ENCODE data around the gene PSTPIP1. TPM values are rescaled to one million over a fixed set of nuclear protein-coding genes. Genes with fewer than 3 reads are reported as not detected.

Gene PSTPIP1
- total and polyA plus RNA-seq, 2 of the 8 experiments (the other 6 are each of a cell fraction or from before 2014, with no cell fraction given): 1.6 to 1.8 TPM

GRCh38 chr15:77064539-77065308 lies 69.8 kb downstream of the PSTPIP1 start (continued):
- TF ChIP-seq CHD7 (IDR thresholded peaks at IDR 0.05; ENCODE audit: insufficient replicate concordance, low read length) (no peak), TEAD4 (IDR thresholded peaks at IDR 0.05; ENCODE audit: low read depth, low read length) (no peak), SP4 (IDR thresholded peaks at IDR 0.05; ENCODE audit: low read length) (no peak), POLR2AphosphoS5 (IDR thresholded peaks at IDR 0.05; ENCODE audit: low read depth, low read length) (no peak), CTCF (IDR thresholded peaks at IDR 0.05; ENCODE audit: control extremely low read depth in 1 of 3, insufficient read depth in 1 of 3, low read depth in 1 of 3, low read length in 3 of 3) (no peak), HDAC6 (IDR thresholded peaks at IDR 0.05; ENCODE audit: low read depth, low read length) (no peak), NANOG (IDR thresholded peaks at IDR 0.05; ENCODE audit: insufficient read depth, low read depth, low read length, poor library complexity, severe bottlenecking) (no peak)
